ENCODE measurements around the gene NOL8.

Gene NOL8

GRCh38 chr9:92266486-92266885 lies 58.7 kb downstream of the NOL8 start:
- DNase-seq (ENCODE audit: low read depth, low spot score) = no peak

GRCh38 chr9:92265154-92265553 lies 60.0 kb downstream of the NOL8 start:
- no peak for DNase-seq (ENCODE audit: low read depth, low spot score)

GRCh38 chr9:92263131-92263530 lies 62.0 kb downstream of the NOL8 start:
- no peak for DNase-seq (ENCODE audit: low read depth, low spot score)

GRCh38 chr9:92257327-92257726 lies 67.8 kb downstream of the NOL8 start:
- no peak for DNase-seq (ENCODE audit: low read depth, low spot score)

DNA sequence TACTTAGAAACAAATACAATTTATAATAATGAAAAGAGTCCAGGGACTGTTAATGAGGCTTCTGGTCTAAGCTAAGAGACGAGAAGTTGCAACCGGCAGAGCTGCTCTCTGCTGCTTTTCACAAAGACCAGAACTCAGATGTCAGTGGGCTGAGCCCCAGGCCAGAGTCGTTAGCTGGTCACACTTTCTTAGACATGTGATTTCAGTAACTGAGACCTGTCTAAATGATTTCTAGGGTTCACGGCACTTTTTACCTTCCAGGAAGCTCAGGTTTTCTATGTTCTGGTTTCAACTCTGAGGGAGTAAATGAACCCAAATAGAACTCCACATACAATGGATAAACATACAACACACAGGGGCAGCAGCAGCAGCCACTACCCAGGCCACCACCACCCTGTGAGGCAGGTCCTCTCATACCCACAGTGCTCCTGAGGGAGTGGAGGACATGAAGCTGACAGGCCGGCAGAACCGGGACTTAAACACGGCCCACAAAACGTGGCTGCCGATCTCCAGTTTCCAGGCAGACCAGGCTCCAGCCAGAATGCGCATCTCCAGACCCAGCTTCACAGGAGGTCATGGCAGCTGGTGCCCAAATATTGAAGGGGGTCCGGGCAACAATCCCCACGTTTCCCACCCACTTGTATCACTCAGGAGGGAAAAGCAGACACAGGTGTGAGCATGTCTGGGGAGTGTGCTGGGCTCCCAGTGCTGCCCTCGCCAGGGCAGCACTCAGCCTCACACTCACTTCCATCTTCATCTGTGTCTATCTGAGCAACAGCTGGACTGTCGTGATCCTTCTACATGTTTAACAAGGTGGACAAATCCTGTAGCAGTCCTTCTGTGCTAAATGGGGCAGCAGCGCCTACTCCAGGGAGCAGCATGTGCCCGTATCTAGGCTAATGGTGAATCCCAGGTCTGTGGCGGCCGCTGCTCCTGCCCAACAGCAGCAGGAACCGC lies 70.5 kb downstream of the NOL8 start:
- no peak for DNase-seq (ENCODE audit: low read depth, low spot score)

DNA sequence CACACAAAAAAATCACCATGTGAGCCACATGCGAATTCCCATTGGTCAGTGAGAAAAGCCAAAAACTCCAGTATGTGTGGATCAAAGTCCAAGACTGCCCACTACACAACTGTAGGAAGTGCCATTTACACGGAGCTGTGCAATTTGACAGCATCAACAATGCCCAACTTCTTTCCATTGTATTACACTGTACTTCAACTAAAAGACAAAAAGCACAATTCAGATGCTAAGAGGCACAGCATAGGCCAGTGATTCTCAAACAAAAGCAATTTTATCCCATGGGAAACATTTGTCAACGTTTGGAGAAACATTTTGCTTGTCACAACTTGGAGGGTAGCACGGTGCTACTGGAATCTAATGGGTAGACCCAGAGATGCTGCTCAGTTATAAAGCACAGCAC lies 71.5 kb downstream of the NOL8 start:
- DNase-seq (ENCODE audit: low read depth, low spot score) = no peak

GRCh38 chr9:92247981-92248380 lies 77.2 kb downstream of the NOL8 start:
- DNase-seq (ENCODE audit: low read depth, low spot score) = no peak
